ENCODE results near the gene CLRN3.
A peak's percentile ranks its signal among the peaks of the same experiment; 100 is the strongest.

The CLRN3 gene

GRCh38 chr10:127919418-127920271 is 26.9 kb upstream of the CLRN3 start:
- DNase-seq (ENCODE audit: low spot score): no peak

GRCh38 chr10:127918572-127918971 is 25.8 kb upstream of the CLRN3 start:
- DNase-seq (ENCODE audit: low spot score): no peak

GRCh38 chr10:127916826-127917225 is 24.1 kb upstream of the CLRN3 start:
- DNase-seq (ENCODE audit: low spot score): no peak

- DNase-seq (ENCODE audit: low spot score): no peak
Observed at GRCh38 chr10:127915324-127915723, 22.6 kb upstream of the CLRN3 start.

- no peak for DNase-seq (ENCODE audit: low spot score)
Observed at GRCh38 chr10:127913368-127913759, 20.6 kb upstream of the CLRN3 start.

- no peak for DNase-seq (ENCODE audit: low spot score)
Observed at GRCh38 chr10:127912607-127913367, 20.0 kb upstream of the CLRN3 start.

- no peak for DNase-seq (ENCODE audit: low spot score)
Observed at GRCh38 chr10:127911867-127912257, 19.1 kb upstream of the CLRN3 start.

- no peak for DNase-seq (ENCODE audit: low spot score)
Observed at GRCh38 chr10:127911218-127911866, 18.6 kb upstream of the CLRN3 start.

GRCh38 chr10:127910464-127910770 is 17.7 kb upstream of the CLRN3 start:
- DNase-seq (ENCODE audit: low spot score): no peak

- DNase-seq (ENCODE audit: low spot score): no peak
Observed at GRCh38 chr10:127909716-127910463, 17.1 kb upstream of the CLRN3 start.

GRCh38 chr10:127908959-127909267 is 16.2 kb upstream of the CLRN3 start:
- no peak for DNase-seq (ENCODE audit: low spot score)

- no peak for DNase-seq (ENCODE audit: low spot score)
Observed at GRCh38 chr10:127908106-127908958, 15.6 kb upstream of the CLRN3 start.

GRCh38 chr10:127907411-127908105 is 14.8 kb upstream of the CLRN3 start:
- no peak for DNase-seq (ENCODE audit: low spot score)

GRCh38 chr10:127906548-127907377 is 14.0 kb upstream of the CLRN3 start, which contains the start of gene PTPRE:
Gene PTPRE, plus strand, starts transcription at chr10:127907103. Its CDS starts 133,779 bp downstream, at chr10:128040882.
- peak; percentile 74 for DNase-seq (ENCODE audit: low spot score)

GRCh38 chr10:127905848-127906261 is 13.1 kb upstream of the CLRN3 start:
- no peak for DNase-seq (ENCODE audit: low spot score)

GRCh38 chr10:127905001-127905847 is 12.5 kb upstream of the CLRN3 start:
- no peak for DNase-seq (ENCODE audit: low spot score)

GRCh38 chr10:127904311-127905000 is 11.7 kb upstream of the CLRN3 start:
- DNase-seq (ENCODE audit: low spot score): no peak

GRCh38 chr10:127903789-127904188 is 11.0 kb upstream of the CLRN3 start:
- no peak for DNase-seq (ENCODE audit: low spot score)
